MV-4-11 (cell line): Measurements from ENCODE around the gene RPAP3.

Source experiments
- DNase-seq: peaks from one replicate; lab custom pipeline; 2025; lab: John Stamatoyannopoulos, UW

The RPAP3 gene

GRCh38 chr12:47743311-47743860, 37.6 kb upstream of the RPAP3 start:
- no peak for DNase-seq

GRCh38 chr12:47742253-47742825, 36.5 kb upstream of the RPAP3 start:
- no peak for DNase-seq

GRCh38 chr12:47741340-47741703, 35.5 kb upstream of the RPAP3 start:
- peak; percentile 89 for DNase-seq

- no peak for DNase-seq
These were observed 34.9 kb upstream of the RPAP3 start for GRCh38 chr12:47740606-47741339.

GRCh38 chr12:47739979-47740378, 34.1 kb upstream of the RPAP3 start:
- no peak for DNase-seq

- no peak for DNase-seq
These were observed 33.5 kb upstream of the RPAP3 start for GRCh38 chr12:47739297-47739696.

- no peak for DNase-seq
These were observed 32.2 kb upstream of the RPAP3 start for GRCh38 chr12:47737936-47738594.

- no peak for DNase-seq
These were observed 31.2 kb upstream of the RPAP3 start for GRCh38 chr12:47736877-47737676.

- DNase-seq: no peak
These were observed 30.4 kb upstream of the RPAP3 start for GRCh38 chr12:47736216-47736615.

GRCh38 chr12:47735649-47736048, 29.8 kb upstream of the RPAP3 start:
- no peak for DNase-seq

GRCh38 chr12:47734725-47735480, 29.1 kb upstream of the RPAP3 start:
- DNase-seq: no peak

GRCh38 chr12:47733142-47733541, 27.3 kb upstream of the RPAP3 start:
- DNase-seq: no peak

GRCh38 chr12:47732504-47732903, 26.7 kb upstream of the RPAP3 start:
- DNase-seq: no peak

GRCh38 chr12:47731723-47732122, 25.9 kb upstream of the RPAP3 start:
- DNase-seq: no peak

GRCh38 chr12:47730341-47730744, 24.5 kb upstream of the RPAP3 start:
- no peak for DNase-seq

GRCh38 chr12:47729233-47729632, 23.4 kb upstream of the RPAP3 start:
- DNase-seq: no peak

GRCh38 chr12:47725893-47726292, 20.1 kb upstream of the RPAP3 start:
- peak; percentile 29 for DNase-seq

GRCh38 chr12:47725091-47725772, 19.4 kb upstream of the RPAP3 start, which contains the start of gene ENDOU:
Gene ENDOU (minus strand): TSS chr12:47725490. CDS start chr12:47725413, 77 bp downstream.
- no peak for DNase-seq

GRCh38 chr12:47722941-47723631, 17.3 kb upstream of the RPAP3 start:
- no peak for DNase-seq

GRCh38 chr12:47722136-47722834, 16.5 kb upstream of the RPAP3 start:
- no peak for DNase-seq
